Upper lobe of left lung (tissue), 6 donors: ENCODE data around the gene CHRDL1. TPM values are rescaled to one million over a fixed set of nuclear protein-coding genes. Genes with fewer than 3 reads are reported as not detected.
A peak's percentile ranks its signal among the peaks of the same experiment; 100 is the strongest.
"Not testable (repeated sequence)": the region's sequence is repeated elsewhere in the genome, so short reads cannot be mapped to it uniquely, and the experiment has no call there.

Experiments used
- ATAC-seq, 2 donors: fragments of 200-7000 bp; cut with Tn5 transposase; one replicate each; pipeline ENCODE4 v1.9.1; 2022; ENCODE audit warnings: mild to moderate bottlenecking in 2 of 2, moderate library complexity in 2 of 2; ENCODE audit not compliant: low FRiP score in 2 of 2
- DNase-seq, 2 donors: peaks; one replicate each; pipeline ENCODE4 v3.0.0-alpha.2; 2019 to 2020
- H3K27ac ChIP-seq, 4 donors: fragments of 200-600 bp; sonication (generic); one replicate each; pipeline ENCODE4 v1.5.1; 2016 to 2019
- H3K27me3 ChIP-seq, 4 donors: fragments of 200-600 bp; sonication (generic); one replicate each; pipeline ENCODE4 v1.5.1; 2017 to 2019
- H3K36me3 ChIP-seq, 4 donors: fragments of 200-600 bp; sonication (generic); one replicate each; pipeline ENCODE4 v1.5.1; 2016 to 2019
- H3K4me1 ChIP-seq, 4 donors: fragments of 200-600 bp; sonication (generic); one replicate each; pipeline ENCODE4 v1.5.1; 2018 to 2019
- H3K4me3 ChIP-seq, 4 donors: fragments of 200-600 bp; sonication (generic); one replicate each; pipeline ENCODE4 v1.5.1; 2017 to 2019; ENCODE audit warnings: mild to moderate bottlenecking in 2 of 4, moderate library complexity in 1 of 4
- H3K9me3 ChIP-seq, 4 donors: fragments of 200-600 bp; sonication (generic); one replicate each; pipeline ENCODE4 v1.5.1; 2018 to 2019
- EP300 ChIP-seq, 4 donors: sonication (generic); formaldehyde crosslinking; IDR thresholded peaks; one replicate each; pipeline ENCODE4 v1.5.1; 2017; ENCODE audit warnings: antibody characterized with exemption in 4 of 4, control low read depth in 2 of 4
- POLR2A ChIP-seq, 4 donors: fragments of 450-650 bp; IDR thresholded peaks; one replicate each; pipeline ENCODE4 v1.5.1; 2016 to 2017; ENCODE audit warnings: antibody characterized with exemption in 4 of 4, mild to moderate bottlenecking in 2 of 4
- POLR2AphosphoS5 ChIP-seq, 2 donors: sonication (generic); formaldehyde crosslinking; IDR thresholded peaks; one replicate each; pipeline ENCODE4 v1.5.1; 2017; ENCODE audit warnings: antibody characterized with exemption in 2 of 2
- WGBS, 2 donors: methylation state at CpG; one replicate each; pipeline ENCODE4 v1.1.5; 2017 to 2018; 5-methylcytosine and 5-hydroxymethylcytosine counted together
- total RNA-seq, 6 donors: library from RNA; depleted of rRNA in 4 of 6; stranded (reverse); fragments of >200 nt in 4 of 6; gene quantifications; one replicate each; pipeline versions ENCODE4 v1.1.0 to v1.2.1, GENCODE V29; 2016 to 2021
- TF ChIP-seq, protein P1 (sequence below), 6 experiments: fragments of 450-650 bp in 4 of 6; fragments of 200-600 bp in 2 of 6; sonication (generic) in 2 of 6; IDR thresholded peaks; one replicate each; pipeline ENCODE4 v1.5.1; 2016 to 2019; ENCODE audit warnings: antibody characterized with exemption in 6 of 6
- donor health status: DM: no; HTN: no; CAD: no; lungs with moderate emphysema.
- donor health status: DM: no; HTN: yes; CAD: no; lungs with severe emphysema.

CHRDL1 gene, protein sequence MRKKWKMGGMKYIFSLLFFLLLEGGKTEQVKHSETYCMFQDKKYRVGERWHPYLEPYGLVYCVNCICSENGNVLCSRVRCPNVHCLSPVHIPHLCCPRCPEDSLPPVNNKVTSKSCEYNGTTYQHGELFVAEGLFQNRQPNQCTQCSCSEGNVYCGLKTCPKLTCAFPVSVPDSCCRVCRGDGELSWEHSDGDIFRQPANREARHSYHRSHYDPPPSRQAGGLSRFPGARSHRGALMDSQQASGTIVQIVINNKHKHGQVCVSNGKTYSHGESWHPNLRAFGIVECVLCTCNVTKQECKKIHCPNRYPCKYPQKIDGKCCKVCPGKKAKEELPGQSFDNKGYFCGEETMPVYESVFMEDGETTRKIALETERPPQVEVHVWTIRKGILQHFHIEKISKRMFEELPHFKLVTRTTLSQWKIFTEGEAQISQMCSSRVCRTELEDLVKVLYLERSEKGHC
- total RNA-seq, result 10 to 100 TPM; 23.0 to 68.7 (median 44.3) TPM

DNA sequence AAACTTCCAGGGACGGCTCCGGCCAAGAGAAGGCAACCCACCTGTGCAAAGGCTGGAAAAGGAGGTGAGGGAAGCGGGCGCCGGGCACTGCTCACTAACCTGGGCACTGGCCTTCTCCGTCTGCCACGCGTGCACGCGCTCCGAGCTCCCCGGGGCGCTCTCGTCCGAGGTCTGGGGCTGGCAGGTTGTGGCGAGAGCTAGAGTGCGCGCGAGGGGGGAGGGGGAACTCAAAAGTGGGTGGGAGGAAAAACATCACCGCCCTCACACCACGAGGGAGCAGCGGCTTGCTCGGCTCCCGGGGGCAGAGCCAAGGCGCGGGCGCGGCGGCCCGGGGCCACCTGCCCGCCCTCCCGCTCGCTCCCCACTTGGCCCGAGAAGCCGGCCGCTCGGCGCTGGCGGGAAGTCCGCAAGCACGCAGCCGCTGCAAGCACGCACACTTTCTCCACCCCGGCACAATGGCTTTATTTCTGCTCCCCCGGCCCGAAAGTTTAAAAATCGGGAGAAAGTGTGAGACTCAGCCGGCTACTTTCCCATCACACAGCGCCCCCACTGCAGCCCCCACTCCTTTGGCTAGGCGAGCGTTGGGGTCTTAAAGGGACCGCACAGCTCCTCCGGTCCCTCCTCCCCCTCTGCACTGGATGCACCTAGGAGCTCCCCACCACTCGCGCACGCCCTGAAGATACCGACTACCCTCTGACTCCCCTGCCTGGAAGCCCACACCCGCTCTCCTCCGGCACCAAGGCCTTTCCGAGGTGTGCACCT, at the start of gene CHRDL1:
CHRDL1 (minus strand) TSS at position 173 of the 762 bp plus-strand sequence. CDS start 3,636 bp downstream, outside the sequence.
- Histone ChIP-seq H3K4me1 (peaks cover 0 to 12% (median 0%) of the 10 kb centered on the region in 4 donors), H3K36me3 (no peaks in the 10 kb centered on the region), H3K27me3 (peaks cover 0 to 4% (median 0%) of the 10 kb centered on the region in 4 donors), H3K27ac (peak within 1 kb of the TSS in 2 of 4 donors; percentile 14 to 15), H3K9me3 (no peaks in the 10 kb centered on the region), H3K4me3 (peak within 1 kb of the TSS in 3 of 4 donors; percentile 30 to 43 (median 41))
- ATAC-seq (peak; percentile 55 to 83), DNase-seq (peak; percentile 22 to 83)
- WGBS, 2 donors, result 4 to 21% methylated on average over 5 to 45 of the region's 60 CpGs
- TF ChIP-seq POLR2A (IDR thresholded peaks at IDR 0.05) (no peak), EP300 (IDR thresholded peaks at IDR 0.05) (no peak), POLR2AphosphoS5 (IDR thresholded peaks at IDR 0.05) (no peak)
- TF ChIP-seq, protein P1, sequence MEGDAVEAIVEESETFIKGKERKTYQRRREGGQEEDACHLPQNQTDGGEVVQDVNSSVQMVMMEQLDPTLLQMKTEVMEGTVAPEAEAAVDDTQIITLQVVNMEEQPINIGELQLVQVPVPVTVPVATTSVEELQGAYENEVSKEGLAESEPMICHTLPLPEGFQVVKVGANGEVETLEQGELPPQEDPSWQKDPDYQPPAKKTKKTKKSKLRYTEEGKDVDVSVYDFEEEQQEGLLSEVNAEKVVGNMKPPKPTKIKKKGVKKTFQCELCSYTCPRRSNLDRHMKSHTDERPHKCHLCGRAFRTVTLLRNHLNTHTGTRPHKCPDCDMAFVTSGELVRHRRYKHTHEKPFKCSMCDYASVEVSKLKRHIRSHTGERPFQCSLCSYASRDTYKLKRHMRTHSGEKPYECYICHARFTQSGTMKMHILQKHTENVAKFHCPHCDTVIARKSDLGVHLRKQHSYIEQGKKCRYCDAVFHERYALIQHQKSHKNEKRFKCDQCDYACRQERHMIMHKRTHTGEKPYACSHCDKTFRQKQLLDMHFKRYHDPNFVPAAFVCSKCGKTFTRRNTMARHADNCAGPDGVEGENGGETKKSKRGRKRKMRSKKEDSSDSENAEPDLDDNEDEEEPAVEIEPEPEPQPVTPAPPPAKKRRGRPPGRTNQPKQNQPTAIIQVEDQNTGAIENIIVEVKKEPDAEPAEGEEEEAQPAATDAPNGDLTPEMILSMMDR (IDR thresholded peaks at IDR 0.05), result no peak

DNA sequence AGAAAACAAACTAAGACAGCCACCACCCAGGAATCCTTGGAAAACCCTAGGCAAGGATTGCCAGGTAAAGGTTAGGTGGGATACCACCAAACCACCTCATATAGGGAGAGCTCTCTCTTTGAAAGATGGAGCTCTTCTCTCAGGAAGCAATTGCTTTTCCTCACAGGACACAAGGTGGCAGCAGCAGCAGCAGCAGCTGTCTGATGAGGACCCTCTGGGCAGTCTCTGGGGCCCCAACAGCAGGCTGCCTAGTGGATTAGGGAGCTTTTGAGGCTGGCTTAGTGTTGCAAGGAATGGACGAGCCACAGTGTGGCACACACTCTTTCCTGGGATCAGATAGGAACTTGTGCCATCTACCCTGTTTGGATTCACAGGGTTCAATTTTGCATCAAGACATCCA, 41.4 kb upstream of the CHRDL1 start:
- no peak overlapping the region for H3K4me3 ChIP-seq
- 21% methylated on average over 1 of the region's 1 CpG; no CpG with 5 or more reads in 1 of the 2 donors for WGBS, 2 donors

DNA sequence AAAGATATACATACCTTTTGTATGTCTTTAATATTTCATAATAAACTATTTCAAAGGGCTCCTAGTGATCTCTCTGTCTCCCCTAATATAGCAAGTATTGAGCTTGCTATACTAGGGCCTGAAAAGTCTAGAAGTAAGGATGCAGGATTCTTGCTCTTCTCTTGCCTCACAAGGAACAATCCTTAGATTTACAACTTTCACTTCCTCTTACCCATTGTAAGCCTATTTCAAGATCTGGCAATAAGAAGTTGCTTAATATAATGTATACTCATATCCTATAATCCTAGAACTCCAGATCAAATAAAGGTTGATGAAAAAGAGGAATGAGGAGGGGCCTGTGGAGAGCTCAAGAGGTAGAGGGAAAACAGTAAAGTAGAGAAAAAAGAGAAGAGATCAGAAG, 40.8 kb upstream of the CHRDL1 start:
- H3K27me3 ChIP-seq, result no peaks in the 10 kb centered on the region
- H3K9me3 ChIP-seq, result no peaks in the 10 kb centered on the region
- no peak overlapping the region for H3K27ac ChIP-seq
- no peaks in the 10 kb centered on the region for H3K4me1 ChIP-seq
- DNase-seq (no peak), ATAC-seq (no peak)
- no peaks in the 10 kb centered on the region for H3K36me3 ChIP-seq
- no peak overlapping the region for H3K4me3 ChIP-seq
- no peak for TF ChIP-seq POLR2AphosphoS5 (IDR thresholded peaks at IDR 0.05)

More for the DNA sequence above, 41.4 kb upstream of the CHRDL1 start:
- Histone ChIP-seq H3K9me3 (no peaks in the 10 kb centered on the region), H3K36me3 (no peaks in the 10 kb centered on the region), H3K4me1 (no peaks in the 10 kb centered on the region), H3K27ac (no peak overlapping the region), H3K27me3 (no peaks in the 10 kb centered on the region)
- no peak for ATAC-seq
- TF ChIP-seq EP300 (IDR thresholded peaks at IDR 0.05), result no peak
- no peak for TF ChIP-seq POLR2A (IDR thresholded peaks at IDR 0.05)
- TF ChIP-seq POLR2AphosphoS5 (IDR thresholded peaks at IDR 0.05), result no peak
- TF ChIP-seq, protein P1 (IDR thresholded peaks at IDR 0.05), result no peak
- DNase-seq, result no peak

DNA sequence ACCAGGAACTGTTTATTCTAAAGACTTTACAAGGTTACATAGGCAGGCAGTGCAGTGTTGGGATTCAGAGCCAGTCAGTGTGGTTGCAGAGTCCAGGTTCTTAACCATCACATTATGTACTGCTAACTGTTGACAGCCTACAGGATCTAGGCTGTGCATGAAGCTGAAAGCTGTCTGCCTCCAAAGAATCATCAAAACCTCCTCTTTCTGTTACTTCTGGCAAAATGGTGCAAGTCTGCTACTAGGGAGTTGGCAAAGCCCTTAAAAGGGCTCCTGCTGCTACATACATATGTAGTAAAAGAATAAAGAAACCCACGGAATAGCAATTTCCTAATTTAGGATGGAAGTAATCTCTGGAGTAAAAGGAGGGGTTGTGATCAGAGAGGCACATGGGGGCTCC, 40.4 kb upstream of the CHRDL1 start:
- Histone ChIP-seq H3K36me3 (no peaks in the 10 kb centered on the region), H3K4me3 (no peak overlapping the region), H3K4me1 (no peaks in the 10 kb centered on the region), H3K27ac (no peak overlapping the region), H3K9me3 (no peaks in the 10 kb centered on the region), H3K27me3 (no peaks in the 10 kb centered on the region)
- no peak for DNase-seq
- TF ChIP-seq POLR2A (IDR thresholded peaks at IDR 0.05) (no peak), EP300 (IDR thresholded peaks at IDR 0.05) (no peak), POLR2AphosphoS5 (IDR thresholded peaks at IDR 0.05) (no peak)
- TF ChIP-seq, protein P1 (IDR thresholded peaks at IDR 0.05), result no peak
- WGBS, 2 donors, result 48 to 67% methylated on average over 1 of the region's 1 CpG
- ATAC-seq, result no peak

DNA sequence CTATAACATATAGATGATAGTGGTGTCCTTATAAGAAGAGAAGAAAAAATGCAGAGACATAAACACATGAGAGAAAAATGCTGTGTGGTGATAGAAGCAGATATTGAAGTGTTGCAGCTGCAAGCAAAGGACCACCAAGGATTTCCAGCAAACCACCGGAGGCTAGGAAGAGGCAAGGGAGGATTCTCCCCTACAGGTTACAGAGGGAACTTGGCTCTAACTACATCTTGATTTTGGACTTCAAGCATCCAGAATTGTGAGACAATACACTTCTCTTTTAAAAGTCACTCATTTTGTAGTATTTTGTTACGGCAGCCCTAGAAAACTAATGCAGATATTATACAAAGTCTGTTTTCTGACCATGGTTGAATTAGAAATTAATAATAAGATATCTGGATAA, 30.4 kb upstream of the CHRDL1 start:
- Histone ChIP-seq H3K9me3 (no peaks in the 10 kb centered on the region), H3K36me3 (no peaks in the 10 kb centered on the region), H3K27me3 (no peaks in the 10 kb centered on the region), H3K4me1 (no peaks in the 10 kb centered on the region), H3K4me3 (no peak overlapping the region), H3K27ac (no peak overlapping the region)
- ATAC-seq (no peak), DNase-seq (no peak)
- TF ChIP-seq EP300 (IDR thresholded peaks at IDR 0.05), result no peak
- TF ChIP-seq, protein P1 (IDR thresholded peaks at IDR 0.05), result no peak
- no peak for TF ChIP-seq POLR2AphosphoS5 (IDR thresholded peaks at IDR 0.05)
- no peak for TF ChIP-seq POLR2A (IDR thresholded peaks at IDR 0.05)
- 80 to 89% methylated on average over 2 of the region's 2 CpGs for WGBS, 2 donors

DNA sequence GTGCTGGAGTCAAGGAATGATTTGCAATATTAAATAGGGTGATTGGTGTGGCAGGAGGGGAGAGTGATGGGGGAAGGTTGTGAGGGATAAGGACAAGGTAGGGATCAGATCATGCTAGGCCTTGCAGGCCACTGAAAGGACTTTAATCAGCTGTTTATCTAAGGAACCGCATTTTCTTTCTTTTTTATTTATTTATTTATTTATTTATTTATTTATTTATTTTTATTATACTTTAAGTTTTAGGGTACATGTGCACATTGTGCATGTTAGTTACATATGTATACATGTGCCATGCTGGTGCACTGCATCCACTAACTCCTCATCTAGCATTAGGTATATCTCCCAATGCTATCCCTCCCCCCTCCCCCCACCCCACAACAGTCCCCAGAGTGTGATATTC, 20.9 kb upstream of the CHRDL1 start:
- not testable (repeated sequence) for H3K4me3 ChIP-seq, H3K27me3 ChIP-seq, H3K9me3 ChIP-seq, ATAC-seq, H3K36me3 ChIP-seq, H3K27ac ChIP-seq, H3K4me1 ChIP-seq, DNase-seq
- 81 to 88% methylated on average over 1 of the region's 1 CpG for WGBS, 2 donors
